Measurements from ENCODE around the gene B4GALT5.
"Not testable (repeated sequence)": the region's sequence is repeated elsewhere in the genome, so short reads cannot be mapped to it uniquely, and the experiment has no call there.

Gene B4GALT5

DNA sequence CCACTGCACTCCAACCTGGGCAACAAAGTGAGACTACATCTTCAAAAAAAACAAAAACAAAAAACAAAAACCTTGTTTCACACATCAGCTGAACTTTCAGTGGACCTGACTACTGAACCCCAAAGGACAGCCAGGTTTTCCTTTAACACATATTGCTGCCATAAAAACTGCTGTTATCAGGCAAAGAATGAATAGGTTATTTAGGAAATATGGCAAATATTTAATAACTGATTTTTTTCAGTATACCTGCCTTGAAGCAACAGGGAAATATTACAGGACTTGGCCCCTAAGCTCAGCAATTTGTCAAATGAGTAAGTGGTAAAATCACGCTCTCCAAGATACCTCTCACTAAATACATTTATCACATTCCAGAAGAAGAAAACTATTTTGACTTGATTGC lies 34.0 kb downstream of the B4GALT5 start:
- DNase-seq (ENCODE audit: low read depth) = no peak

DNA sequence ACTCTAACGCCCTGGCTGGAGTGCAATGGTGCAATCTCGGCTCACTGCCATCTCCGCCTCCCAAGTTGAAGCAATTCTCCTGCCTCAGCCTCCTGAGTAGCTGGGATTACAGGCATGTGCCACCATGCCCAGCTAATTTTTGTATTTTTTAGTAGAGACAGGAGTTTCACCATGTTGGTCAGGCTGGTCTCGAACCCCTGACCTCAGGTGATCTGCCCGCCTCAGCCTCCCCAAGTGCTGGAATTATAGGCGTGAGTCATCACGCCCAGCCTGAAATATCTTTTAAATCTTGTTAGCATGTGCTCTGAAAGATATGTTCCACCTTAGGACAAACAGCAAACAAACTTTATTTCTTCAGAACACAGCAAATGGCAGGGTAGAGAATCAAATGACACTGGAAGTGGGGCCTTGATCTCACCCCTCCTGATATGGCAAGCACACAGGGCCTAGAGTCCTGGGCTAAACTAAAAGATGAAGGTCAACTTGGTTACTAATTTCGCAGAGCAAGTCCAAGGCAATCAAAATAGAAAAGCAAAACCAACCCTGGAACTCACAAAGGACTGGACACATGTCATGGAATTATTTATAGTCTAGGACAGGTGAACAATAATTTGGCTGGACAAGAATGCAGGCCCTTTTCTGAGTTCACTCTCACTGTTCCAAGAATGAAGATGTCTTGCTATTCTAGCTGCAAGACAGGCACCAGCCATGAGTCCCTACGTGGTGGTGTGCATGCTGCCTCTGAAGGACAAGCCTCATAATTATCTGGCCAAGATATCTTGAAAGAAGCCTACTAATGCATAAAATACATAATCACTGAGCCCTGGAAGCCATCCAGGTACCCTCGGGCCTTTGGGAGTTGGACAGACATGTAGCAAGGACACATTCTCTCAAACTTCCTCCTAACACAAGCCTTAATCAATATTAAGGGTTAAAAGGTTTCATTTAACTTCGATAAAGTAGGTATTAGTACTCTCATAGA lies 35.6 kb downstream of the B4GALT5 start:
- no peak for DNase-seq (ENCODE audit: low read depth)

DNA sequence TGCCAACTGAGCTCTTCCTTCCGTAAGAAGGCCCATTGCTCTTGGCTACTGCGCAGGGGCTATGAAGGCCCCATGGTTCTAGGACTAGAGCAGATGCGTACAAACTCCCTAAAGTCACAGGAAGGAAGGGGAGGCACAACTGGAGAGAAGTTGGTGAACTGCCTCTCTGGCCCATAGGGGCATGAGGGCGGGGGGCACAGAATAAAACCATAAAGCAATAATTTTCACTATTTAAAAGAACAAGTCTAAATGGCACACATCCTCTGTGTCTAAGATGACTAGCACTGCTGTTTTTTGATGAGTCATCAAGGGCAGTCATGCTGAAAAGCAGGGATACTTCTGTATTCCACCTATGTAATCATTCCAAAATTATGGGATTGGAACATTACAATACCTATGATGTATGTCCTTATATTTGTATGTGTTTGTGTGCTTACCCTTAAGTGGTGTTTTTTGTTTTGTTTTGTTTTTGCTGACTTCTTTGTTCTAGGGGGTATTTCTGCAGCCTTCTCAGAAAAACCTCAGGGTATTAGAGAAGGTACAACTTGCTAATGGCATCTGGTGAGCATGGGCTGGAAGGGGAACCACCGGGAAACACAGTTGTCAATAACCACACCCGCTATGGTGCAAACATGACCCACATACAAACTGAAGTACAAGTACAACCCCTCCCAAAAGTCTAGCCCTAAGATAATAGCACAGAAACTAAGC lies 36.9 kb downstream of the B4GALT5 start:
- peak; percentile 36 for DNase-seq (ENCODE audit: low read depth)

DNA sequence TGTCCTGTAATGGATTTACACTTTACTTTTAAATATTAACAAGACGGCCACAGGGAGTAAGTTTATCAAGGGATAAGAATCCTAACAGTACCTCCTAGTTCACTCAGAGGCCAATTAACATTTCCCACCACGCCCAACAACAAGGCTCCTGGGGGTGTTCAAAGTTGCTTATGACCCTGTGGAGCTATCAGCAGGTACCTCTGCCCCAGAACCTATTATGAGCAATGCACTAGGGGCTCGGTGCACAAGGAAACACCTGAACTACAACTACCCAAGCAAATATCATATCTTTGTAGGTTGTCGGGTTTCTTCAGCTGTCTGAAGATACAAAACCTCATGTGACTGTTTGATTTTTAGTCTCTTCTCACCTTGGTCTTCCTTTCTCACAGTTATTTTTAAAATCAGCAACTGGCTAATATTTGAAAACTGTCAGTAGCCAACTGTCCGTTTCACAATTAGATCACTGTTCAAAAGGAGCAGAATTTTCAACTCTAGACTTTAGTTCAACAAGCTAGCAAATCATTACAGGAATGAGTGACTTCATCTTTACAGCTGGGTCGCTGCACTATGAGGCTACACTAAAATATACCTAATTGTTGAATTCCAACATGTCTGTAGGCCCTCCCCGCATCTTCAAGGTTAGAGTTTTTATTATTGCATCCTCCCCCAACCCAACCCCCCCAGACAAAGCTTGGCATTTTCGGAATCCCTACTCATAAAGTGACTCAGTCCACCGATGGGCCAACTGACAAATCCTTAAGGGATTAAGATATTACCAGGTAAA lies 38.1 kb downstream of the B4GALT5 start:
- no peak for DNase-seq (ENCODE audit: low read depth)

DNA sequence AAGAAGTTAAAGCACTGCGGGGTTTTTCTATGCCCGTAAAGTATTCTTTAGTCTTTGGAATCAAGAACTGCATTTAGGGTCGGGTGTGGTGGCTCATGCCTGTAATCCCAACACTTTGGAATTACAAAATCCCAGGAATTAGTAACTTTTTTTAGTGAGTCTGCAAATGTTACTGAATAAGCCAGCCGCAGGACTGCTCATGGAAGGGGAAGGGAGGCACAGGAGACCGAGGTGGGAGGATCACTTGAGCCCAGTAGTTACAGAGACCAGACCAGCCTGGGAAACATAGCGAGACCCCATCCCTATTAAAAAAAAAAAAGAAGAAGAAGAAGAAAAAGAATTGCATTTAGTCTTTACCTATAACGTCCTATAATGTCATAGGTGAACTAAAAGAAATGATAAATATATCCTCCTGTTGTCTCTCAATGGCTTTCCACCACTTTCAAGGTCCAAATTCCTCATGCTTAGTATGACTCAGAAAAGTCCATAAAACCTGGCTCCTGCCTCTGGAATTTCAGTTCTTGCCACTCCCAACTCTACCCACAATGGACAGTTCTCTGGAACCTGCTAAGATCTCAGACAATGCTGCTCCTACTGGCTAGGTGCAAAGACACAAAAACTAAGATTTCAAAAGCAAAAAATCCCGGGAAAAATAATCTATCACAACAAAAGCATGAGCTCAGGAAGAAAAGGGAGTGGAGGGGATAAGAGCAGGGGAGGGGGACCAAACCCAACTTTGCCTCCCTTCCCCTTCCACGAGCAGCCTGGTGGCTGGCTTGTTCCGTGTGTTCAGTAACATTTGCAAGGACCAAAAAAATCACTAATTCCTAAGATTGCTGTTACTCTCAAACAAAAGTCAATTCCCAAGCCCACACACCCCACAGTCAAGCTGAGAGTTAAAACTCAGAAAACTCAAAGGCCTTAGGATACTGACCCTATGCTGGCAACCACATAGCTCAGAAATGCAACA lies 39.0 kb downstream of the B4GALT5 start:
- no peak for DNase-seq (ENCODE audit: low read depth)

DNA sequence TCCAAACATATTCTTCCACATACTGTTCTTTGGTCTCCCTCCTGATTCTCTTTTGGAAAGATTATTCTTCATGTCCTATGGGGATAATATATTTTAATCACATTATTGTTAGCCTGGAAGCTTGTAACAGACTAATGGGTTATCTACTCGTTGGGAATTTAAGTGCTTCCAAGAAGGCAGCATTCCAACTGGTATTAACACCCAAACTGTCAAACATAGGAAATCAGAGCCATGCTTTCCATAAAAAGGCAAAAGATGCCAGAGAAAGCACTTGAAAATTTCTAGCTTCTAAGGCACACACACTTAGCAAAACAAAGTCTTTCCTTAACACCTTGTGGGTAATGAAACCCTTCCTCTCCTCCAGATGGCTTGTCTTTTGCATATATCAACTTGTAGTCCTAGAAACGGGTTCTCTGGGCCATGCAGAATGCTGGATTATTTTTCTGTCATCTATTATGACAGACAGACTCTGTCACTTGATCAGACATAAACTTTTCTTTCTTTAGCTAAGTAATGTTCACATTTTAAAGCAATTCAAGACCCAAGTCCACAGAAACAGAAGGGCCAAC lies 41.5 kb downstream of the B4GALT5 start:
- no peak for DNase-seq (ENCODE audit: low read depth)

DNA sequence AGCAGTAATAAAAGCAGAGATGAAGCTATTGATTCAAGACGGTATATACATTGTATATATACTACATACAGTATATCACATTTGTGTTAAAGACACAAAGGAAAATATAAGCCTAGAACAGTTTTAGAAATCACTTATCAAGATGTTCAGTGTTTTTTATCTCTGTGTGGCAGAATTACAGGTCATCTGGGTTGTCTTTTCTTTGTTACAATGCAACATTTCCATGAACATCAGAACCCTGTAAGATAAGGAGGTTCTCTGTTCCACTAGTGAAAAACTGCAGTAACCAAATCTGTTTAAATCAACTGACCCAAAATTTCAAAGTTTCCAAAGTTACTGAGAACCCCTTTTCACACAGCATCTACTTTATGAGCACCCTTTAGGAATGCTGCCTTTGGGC lies 42.2 kb downstream of the B4GALT5 start:
- DNase-seq (ENCODE audit: low read depth) = no peak

DNA sequence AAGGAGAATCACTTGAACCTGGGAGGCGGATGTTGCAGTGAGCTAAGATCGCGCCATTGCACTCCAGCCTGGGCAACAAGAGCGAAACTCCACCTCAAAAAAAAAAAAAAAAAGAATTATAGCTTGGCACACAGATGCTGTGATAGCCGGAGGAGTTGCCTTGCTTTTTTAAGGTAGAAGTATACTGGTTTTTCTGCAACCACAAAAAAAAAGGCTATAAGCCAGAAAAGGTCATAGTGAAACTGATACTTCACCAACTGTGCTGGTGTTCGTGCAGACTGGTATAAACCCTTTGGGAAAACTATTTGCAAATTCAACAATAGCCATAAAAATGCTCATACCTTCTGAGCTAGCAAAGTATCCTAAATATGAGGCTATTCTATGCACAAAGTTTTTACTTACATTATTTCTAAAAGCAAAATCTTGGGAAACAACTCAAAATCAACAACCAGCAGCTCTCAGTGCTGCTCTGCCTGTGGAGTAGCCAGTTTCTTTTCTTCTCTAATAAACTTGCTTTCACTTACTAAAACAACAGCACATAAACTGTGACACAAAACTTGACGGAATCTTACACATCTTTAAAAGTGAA lies 44.0 kb downstream of the B4GALT5 start:
- DNase-seq (ENCODE audit: low read depth) = no peak

DNA sequence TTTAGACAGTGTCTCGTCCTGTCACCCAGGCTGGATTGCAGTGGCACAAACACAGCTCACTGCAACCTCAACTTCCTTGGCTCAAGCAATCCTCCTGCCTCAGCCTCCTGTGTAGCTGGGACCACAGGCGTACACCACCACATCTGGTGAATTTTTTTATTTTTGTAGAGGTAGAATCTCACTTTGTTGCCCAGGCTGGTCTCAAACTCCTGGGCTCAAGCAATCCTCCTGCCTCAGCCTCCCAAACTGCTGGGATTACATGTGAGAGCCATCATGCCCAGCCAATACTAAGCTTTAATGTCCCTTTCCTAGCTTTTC lies 44.8 kb downstream of the B4GALT5 start:
- DNase-seq (ENCODE audit: low read depth) = not testable (repeated sequence)

DNA sequence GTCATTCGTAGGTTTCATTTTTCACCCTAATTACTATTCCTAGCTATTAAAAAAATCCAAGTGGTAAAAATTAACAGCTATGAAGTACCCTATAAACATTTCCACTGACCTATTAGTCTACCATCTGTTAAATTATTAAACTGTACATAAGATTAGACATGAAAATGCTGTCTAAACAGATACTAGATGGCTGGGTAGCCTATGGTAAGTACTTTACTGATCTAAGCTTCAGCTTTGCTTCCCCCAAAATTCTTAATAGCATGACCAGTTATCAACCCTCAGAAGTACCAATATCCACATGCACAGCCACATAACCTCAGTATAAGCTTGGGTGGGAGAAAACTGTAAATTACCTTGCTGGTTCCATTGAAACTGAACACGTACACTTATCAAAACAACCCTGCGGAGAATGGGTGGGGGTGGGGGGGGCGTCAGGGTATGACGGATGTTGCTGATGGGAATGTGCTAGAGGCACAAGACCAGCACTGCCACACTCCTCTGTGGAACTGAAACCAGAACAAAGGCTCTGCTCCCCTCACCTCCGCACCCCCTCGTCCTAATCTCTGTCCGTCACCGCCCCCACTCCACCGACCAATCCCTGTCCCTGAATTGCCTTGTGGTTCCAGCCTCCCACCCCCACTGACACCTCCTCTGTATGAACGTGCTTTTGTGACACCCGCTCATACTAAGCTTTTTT lies 45.3 kb downstream of the B4GALT5 start:
- peak; percentile 75 for DNase-seq (ENCODE audit: low read depth)

DNA sequence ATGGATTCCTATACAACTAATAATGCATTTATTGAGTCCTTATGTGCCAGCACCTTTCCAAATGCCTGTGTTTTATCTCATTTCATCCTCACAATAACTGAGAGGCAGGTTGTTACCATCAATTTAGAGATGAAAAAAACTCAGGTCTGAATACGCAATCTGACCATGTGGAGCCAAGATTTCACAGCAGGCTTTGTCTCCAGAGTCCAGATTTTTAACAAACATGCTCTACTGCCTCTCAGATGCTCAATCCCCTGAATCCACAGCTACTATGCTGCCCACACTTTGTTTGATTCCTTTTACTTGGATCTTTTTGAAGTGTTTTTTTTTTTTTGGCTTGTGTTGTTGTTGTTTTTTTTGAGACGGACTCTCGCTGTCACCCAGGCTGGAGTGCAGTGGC lies 46.8 kb downstream of the B4GALT5 start:
- no peak for DNase-seq (ENCODE audit: low read depth)

DNA sequence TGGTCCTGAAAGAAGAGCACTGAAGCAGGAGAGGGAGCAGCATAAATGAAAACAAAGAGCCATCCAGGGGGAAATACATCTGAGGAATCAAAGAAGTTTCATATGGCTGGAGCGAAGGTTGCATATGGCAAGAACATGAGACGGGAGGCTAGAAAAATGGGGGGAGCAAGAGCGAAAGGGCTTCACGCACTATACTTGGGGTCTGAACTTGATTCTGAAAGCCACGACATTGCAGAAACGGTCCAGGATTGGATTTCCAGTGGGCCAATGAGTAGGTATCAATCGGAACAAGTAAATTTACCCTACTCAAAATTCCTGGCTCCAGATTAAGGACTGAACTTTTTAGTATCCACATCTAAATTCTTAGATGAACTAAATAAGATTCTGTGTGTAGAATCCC lies 47.9 kb downstream of the B4GALT5 start:
- no peak for DNase-seq (ENCODE audit: low read depth)

DNA sequence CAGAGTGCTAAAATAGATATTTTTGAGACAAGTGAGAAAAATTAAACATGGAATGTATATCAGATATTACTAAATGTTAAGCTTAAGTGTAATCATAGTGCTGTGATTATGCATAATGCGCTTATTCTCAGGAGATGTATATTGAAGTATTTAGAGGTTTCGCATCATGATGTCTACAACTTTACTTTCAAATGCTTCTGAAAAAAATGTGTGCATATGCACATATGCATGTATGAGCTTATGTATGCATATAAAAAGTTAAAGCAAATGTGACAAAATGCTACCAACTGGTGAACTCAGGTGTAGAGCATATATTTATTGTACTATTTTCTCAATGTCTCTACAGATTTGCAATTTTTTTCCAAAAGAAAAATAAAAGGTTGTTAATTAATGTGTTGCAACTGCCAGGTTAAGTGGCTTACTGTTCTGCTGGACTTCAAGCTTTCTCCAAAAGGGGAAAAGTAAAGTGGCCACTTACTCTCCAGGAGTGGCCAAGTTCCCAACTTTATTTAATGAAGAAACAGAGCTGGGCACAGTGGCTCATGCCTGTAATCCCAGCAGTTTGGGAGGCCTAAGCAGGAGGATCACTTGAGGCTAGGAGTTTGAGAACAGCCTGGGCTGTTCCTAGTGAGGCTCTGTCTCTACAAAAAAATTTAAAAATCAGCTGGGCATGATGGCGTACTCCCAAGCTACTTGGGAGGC lies 48.9 kb downstream of the B4GALT5 start:
- no peak for DNase-seq (ENCODE audit: low read depth)

DNA sequence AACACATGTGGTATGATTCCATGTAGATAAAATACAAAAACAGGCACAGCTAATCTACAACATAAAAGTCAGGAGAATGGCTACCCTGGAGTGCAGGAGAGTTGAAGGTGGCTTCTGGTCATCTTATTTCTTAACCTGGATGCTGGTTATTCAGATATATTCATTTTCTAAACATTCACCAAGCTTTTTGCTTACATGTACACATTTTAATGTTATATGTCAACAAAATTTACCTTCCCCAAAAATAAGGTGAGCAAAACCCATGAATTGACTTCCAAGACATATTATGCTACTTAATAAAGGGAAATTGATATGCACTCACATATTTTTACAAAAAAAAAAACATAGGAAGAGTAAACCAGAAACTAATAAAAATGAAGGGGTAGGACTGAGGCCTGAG lies 50.6 kb downstream of the B4GALT5 start:
- DNase-seq (ENCODE audit: low read depth) = no peak

DNA sequence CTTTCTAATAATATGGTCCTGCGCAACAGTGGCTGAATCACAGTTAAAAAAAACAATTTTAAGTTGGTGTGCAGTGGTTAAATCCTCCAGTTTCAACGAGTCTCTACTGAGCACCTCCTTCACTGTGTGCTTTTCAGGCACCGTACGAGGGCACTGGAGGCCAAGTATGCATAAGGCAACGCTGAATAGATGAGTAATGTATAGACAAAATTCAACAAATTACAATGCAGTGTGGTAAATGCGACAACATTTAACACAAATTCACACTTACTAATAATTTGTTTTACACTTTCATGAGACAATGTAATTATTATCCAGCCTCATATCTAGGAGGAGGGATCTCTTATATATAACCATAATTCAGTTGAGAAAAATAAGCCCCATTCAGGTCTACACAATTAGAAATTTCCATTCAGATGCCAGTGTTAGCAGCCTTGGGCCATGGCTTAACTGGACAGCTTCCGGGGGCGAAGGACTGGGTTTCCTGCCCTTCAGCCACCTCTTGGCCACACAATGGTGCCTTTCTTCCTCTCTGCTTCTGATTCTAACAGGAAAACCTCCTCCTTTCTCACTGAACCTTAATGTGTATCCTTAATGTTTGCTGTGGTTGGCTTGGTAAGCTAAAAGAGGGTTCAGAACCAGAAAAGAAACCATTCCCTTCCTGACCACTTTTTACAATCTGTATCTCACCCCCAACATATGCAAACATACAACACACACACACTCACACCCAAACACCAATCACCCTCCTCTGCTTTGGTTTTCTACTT lies 51.9 kb downstream of the B4GALT5 start:
- DNase-seq (ENCODE audit: low read depth) = no peak

DNA sequence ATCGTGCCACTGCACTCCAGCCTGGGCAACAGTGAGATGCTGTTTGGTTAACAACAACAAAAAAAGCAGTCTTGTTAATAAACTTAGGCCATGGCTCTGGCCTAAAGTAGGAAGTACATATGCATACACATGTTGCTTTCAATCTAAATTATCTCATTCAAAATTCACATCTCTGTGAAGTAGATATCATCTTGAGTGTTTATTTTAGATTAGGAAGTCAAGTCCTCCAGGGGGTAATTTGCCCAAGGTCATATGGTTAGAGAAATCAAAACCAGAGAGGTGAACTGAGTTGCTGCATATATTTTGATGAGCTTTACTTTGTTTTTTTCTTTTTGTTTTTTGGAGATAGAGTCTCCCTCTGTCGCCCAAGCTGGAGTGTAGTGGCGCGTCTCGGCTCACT lies 52.8 kb downstream of the B4GALT5 start:
- DNase-seq (ENCODE audit: low read depth) = no peak

DNA sequence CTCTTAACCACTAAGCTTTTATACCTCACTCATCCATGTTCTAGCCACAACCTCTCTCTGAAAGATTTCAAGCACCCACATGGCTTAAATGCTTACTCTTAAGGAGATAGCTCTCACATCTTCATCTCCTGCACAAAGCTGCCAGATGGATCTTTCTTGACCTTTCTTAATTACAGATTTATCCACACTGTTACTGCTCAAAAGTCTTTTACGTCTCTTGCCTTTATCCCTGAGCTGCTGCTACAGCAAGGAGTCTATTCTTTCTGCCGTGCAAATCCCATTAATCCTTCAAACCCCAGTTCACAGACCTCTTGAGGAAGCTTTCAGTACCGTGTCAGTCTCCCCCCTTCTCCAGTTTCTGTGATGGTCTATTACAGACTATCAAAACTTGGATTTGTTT lies 54.6 kb downstream of the B4GALT5 start:
- DNase-seq (ENCODE audit: low read depth) = no peak

DNA sequence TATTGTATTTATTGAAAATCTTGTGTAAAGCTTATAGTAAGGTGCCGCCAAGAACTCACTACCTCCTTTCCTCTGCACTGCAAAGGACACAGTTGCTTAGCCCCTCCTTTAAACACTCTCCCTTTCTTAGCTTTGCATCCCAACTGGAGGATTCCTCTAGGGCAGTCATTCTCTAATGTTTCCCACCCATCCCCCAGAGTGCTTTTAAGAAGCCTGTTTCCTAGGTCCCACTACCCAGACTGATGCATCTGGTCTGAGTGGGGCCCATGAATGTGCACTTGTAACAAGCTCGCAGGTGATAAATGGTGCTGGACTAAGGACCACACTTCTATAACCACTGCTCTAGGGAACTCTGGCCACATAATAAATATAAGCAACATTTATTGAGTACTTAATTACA lies 55.2 kb downstream of the B4GALT5 start:
- no peak for DNase-seq (ENCODE audit: low read depth)

Data from activated gamma-delta T cell treated with anti-CD3 and anti-CD28 coated beads, Interleukin-2, amount 50 U/mL, for 16 hours (primary cell).